Esophagus muscularis mucosa (tissue), 4 donors: Measurements from ENCODE around the gene DAB2IP.

Experiments
- CTCF ChIP-seq, 3 experiments: fragments of 200-600 bp in 2 of 3; fragments of 450-650 bp in 1 of 3; sonication (generic) in 2 of 3; IDR thresholded peaks; one replicate each; pipeline ENCODE4 v1.5.1; 2017 to 2019; ENCODE audit warnings: antibody characterized with exemption in 3 of 3, mild to moderate bottlenecking in 2 of 3, moderate library complexity in 1 of 3
- EP300 ChIP-seq: sonication (generic); formaldehyde crosslinking; IDR thresholded peaks from one replicate; pipeline ENCODE4 v1.6.1; 2017; ENCODE audit warnings: antibody characterized with exemption
- POLR2A ChIP-seq: fragments of 450-650 bp; IDR thresholded peaks from one replicate; pipeline ENCODE4 v1.6.1; 2017; ENCODE audit warnings: antibody characterized with exemption, moderate library complexity, mild to moderate bottlenecking, low read depth
- POLR2AphosphoS5 ChIP-seq, 2 donors: sonication (generic); formaldehyde crosslinking; IDR thresholded peaks; one replicate each; pipeline ENCODE4 v1.6.1; 2017; ENCODE audit warnings: antibody characterized with exemption in 2 of 2

GRCh38 chr9:121667890-121668289 lies 16.5 kb downstream of the DAB2IP start:
- TF ChIP-seq CTCF (IDR thresholded peaks at IDR 0.05) (no peak), POLR2AphosphoS5 (IDR thresholded peaks at IDR 0.05) (no peak), POLR2A (no peak), EP300 (no peak)
